Activated naive CD8-positive, alpha-beta T cell treated with anti-CD3 and anti-CD28 coated beads, Interleukin-2, amount 50 U/mL, for 16 hours (primary cell): ENCODE data around the gene ADIPOR1.
"Not testable (repeated sequence)": the region's sequence is repeated elsewhere in the genome, so short reads cannot be mapped to it uniquely, and the experiment has no call there.

Experiments used
- DNase-seq: peaks from one replicate; pipeline ENCODE4 v3.0.0-alpha.2; 2020; ENCODE audit warnings: low read depth, low spot score

ADIPOR1 gene

DNA sequence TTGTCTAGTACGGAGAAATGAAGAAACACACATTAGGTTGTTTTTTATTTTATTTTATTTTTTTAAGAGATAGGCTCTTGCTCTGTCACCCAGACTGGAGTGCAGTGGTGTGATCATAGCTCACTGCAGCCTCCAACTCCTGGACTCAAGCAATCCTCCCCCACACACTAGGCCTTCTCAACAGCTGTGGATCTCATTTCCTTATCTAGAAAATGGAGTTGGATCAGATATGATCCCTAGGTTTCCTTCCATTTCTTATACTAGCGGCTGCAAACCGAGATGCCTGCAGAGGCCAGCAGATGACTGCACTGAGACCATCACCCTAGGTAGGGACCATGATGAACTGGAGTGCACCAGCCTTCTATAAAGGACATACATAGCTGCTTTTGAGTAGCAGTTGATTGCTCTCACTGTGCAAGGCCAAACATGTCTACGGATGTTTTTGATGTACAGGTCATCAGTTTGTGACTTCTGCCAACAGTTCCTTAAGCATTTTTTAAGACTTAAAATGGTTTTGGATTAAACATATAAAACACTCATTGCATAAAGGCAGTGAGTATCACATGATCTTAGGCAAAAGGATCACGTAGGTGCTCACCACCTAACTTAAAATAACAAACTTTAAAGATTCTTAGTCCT lies 19.7 kb downstream of the ADIPOR1 start:
- no peak for DNase-seq

DNA sequence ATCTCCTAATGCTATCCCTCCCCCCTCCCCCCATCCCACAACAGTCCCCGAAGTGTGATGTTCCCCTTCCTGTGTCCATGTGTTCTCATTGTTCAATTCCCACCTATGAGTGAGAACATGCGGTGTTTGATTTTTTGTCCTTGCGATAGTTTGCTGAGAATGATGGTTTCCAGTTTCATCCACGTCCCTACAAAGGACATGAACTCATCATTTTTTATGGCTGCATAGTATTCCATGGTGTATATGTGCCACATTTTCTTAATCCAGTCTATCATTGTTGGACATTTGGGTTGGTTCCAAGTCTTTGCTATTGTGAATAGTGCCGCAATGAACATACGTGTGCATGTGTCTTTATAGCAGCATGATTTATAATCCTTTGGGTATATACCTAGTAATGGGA lies 21.7 kb downstream of the ADIPOR1 start:
- not testable (repeated sequence) for DNase-seq

DNA sequence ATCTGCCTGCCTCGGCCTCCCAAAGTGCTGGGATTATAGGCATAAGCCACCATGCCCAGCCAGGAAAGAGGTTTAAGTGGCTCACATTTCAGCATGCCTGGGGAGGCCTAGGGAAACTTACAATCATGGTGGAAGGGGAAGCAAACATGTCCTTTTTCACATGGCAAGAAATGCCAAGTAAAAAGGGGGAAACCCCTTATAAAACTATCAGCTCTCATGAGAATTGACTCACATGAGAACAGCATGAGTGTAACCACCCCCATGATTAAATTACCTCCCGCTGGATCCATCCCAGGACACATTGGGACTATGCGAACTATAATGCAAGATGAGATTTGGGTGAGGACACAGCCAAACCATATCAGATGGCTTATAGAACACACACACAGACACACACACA lies 22.3 kb downstream of the ADIPOR1 start:
- no peak for DNase-seq

DNA sequence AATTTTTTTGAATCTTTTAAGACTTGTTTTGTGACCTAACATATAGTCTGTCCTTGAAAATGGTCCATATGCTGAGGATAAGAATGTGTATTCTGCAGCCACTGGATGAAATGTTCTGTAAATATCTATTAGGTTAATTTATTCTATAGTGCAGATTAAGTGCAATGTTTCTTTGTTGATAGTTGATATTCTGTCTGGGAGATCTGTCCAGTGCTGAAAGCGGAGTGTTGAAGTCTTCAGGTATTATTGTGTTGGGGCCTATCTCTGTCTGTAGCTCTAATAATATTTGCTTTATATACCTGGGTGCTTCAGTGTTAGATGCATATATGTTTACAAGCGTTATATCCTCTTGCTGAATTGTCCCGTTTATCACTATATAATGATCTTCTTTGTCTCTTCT lies 23.4 kb downstream of the ADIPOR1 start:
- no peak for DNase-seq

DNA sequence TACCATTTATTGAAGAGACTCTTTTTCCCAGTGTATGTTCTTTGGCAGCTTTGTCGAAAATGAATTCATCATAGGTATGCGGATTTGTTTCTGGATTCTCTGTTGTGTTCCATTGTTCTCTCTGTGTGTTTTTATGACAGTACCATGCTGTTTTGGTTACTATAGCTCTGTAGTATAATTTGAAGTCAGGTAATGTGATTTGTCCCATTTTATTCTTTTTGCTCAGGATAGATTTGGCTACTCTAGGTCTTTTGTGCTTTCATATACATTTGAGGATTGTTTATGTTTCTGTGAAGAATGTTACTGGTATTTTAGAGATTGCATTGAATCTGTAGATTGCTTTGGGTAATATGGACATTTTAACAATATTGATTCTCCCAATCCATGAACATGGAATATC lies 25.6 kb downstream of the ADIPOR1 start:
- DNase-seq = no peak

DNA sequence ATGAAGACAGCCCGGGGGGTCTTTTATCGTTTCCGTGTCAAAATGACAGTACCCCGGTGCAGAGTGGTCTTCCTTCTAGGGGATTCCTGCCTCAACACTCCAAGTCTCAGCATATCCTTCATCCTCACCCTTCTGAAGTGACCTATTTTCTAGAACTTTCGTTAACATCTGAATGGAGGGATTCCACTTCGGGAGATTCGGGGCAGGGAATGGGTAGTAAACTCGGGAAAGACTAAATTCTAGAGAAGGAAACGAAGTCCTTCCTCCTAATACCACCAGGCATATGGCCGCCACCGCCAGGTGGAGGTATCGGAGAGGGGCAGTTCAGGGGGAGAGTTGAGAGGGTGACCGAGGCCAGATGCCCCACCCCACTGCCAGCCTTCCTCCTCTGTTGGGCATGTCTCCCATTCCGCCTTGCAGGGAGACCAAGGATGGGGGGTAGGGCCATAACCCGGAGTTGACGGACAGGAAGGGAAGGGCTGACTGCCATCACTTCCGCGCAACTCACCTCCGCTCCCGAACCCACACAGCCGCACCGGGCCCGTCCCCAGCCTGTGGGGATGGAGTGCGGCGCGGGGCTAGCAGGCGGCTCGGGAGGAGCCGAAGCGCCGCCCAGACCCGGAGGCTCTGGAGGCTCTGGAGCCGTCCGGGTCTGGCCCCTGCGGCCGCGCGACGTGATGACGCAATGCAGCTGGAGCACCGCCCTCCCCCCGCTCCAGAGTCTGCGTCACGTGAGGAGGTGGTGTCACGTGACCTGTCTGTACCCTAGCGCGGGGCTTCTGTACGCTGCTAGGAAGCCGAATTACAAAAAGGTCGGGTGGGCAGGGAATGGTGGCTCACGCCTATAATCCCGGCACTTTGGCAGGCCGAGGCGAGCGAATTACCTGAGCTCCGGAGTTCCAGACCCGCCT lies 31.3 kb downstream of the ADIPOR1 start, which contains the start of gene KLHL12:
KLHL12 (minus strand) TSS at position 654 of the 911 bp plus-strand sequence. CDS start 2,072 bp downstream, outside the sequence.
- DNase-seq = peak; percentile 90

DNA sequence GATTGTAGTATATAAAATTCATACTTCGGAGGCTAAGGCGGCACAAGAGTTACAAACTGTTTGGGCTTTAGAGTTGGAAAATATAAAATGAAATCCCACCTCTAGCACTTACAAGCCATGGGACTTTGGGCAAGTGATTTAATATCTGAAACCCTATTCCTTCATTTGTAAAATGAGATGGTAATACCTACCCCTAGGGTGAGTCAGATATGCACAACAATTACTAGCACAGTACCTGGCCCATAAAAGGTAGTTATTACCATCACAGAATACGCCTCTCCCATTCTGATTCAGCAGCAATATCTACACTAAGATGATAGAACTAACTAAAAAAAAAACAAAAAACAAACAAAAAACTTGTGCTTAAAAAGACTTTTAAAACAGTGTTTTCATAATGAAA lies 34.6 kb downstream of the ADIPOR1 start:
- no peak for DNase-seq

DNA sequence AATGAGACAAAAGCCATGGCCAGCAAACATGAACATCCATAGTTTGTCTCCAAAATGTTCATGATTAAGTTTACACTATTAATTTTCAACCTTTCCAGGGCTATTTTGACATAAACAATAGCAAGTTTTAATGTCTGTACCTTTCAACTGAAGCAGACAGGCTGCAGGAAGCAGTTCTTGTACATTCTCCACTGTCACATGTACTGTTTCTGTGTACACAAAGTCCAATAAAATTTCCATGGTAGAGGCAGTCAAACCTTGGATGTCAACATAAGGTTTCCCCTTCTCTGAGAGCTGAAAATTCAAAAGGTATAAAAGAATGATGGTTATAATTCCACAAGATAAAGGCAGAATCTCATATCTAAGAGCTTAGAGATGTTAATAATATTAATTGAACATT lies 38.5 kb downstream of the ADIPOR1 start:
- DNase-seq = no peak

DNA sequence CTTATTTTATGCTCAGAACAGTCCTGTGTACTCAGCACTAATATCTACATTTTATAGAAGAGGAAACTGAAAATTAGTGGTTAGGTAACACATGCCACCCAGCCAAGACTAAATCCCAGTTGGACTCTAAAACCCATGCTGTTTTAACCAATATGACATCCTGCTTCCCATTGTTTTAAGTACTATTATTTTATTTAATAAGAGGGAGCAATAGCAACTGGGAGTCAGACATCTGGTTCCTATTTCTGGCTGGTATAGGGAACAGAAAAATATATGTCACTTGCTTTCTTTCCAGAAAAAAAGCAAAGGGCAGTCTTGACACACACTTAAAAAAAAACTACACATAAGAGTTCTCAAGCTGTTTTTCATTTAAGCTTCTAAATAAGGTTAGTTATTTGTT lies 43.0 kb downstream of the ADIPOR1 start:
- DNase-seq = no peak

DNA sequence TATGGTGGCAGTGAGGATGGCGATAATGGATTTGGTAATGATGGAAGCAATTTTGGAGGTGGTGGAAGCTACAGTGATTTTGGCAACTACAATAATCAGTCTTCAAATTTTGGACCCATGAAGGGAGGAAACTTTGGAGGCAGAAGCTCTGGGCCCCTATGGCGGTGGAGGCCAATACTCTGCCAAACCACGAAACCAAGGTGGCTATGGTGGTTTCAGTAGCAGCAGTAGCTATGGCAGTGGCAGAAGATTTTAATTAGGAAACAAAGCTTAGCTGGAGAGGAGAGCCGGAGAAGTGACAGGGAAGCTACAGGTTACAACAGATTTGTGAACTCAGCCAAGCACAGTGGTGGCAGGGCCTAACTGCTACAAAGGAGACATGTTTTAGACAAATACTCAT lies 45.6 kb downstream of the ADIPOR1 start:
- not testable (repeated sequence) for DNase-seq

DNA sequence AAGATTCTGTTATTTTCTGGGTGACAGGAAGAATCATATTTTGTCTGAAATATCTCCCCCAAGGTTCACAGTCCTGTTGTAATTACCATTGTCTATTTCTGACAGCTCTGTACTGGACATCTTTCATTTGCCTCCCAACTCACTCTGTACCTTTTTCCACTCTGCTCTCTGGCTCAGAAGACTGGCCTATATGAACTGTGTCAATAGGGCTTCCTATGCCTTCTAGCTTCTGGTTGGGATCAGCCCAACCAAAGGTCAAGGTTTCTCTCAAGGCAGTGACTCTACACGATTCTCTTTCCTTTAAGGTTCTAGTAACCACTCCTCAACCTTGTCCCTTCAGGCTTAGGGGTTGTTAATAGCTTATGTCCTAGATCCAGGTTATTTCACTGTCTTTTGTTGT lies 48.6 kb downstream of the ADIPOR1 start:
- no peak for DNase-seq

DNA sequence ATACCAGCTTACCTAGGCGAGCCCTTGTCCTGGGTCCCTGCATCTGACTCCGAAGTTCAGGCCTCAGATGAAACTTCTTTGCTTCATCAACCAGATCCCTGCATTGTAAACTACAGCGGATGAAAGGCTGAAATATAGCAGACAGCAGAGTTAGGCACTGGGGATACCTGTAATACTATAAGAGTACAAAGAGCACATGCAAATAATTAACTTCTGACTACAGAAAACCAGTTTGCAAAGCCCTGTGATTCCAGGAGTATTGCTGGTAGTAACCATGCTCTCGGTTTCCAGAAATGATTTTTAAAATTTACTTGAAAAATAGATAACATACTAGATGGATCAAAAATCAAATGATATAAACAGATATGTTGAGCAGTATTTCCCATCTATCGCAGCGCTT lies 49.1 kb downstream of the ADIPOR1 start:
- DNase-seq = no peak

DNA sequence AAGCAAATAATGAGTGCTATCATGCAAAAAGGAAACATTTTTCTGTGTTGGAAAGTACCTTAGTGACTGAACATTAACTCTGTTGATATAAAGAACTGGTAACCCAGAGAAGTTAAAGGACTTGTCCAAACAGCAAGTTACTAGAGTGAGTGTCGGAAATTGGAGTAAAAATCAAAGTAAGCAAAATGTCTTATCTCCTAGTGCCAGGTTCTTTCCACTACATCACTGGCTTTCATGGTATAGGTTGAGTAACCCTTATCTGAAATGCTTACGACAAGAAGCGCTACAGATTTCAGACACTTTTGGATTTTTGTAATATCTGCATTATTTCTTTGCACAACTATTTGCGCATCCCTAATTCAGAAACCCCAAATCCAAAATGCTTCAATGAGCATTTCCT lies 52.8 kb downstream of the ADIPOR1 start:
- DNase-seq = no peak

DNA sequence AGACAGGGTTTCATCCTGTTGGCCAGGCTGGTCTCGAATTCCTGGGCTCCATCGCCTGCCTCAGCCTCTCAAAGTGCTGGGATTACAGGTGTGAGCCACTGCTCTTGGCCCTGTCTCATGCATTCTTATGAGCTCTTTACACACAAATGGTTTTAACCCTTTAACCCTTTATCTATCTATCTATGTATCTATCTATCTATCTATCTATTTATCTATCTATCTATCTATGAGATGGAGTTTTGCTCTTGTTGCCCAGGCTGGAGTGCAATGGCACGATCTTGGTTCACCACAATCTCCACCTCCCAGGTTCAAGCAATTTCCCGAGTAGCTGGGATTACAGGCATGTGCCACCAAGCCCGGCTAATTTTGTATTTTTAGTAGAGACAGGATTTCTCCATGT lies 54.3 kb downstream of the ADIPOR1 start:
- DNase-seq = not testable (repeated sequence)

DNA sequence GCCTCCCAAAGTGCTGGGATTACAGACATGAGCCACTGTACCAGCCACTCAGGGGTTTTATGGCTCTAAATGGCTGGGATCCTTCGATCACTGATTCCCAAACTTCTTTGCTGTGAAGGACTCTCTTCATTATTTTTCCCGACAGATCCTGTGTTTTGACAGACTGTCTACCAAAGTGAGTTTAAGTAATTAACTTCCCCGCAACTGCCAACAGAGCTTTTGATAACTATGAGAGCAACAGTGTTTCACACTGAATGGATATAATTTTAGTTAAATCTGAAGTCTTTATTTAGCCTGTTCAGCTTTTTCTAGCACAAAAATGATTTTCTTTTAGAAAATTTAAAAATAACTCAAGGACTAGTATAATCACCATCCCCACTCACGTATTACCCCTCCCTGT lies 56.6 kb downstream of the ADIPOR1 start:
- DNase-seq = no peak

DNA sequence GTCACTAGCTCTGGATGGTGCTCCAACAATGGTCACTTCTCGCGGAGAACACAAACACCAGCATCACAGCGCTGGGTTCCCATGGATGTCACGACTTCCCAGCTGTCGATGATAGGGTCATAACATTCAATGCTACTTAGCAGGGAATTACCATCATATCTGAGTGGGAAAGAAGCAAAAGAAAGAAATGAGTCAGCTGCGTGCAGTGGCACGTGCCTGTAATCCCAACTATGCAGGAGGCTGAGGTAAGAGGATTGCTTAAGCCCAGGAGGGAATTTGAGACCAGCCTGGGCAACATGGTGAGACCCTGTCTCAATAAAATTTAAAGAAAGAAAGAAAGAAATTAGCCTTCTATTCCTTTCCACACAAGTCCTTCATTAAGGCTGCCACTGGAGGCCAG lies 65.6 kb downstream of the ADIPOR1 start:
- DNase-seq = no peak
